HuH-7 (cell line): Measurements from ENCODE around the gene PDE7B.

ENCODE experiments used
- DNase-seq: peaks from one replicate; pipeline ENCODE4 v3.0.0; 2011; ENCODE audit warnings: low spot score

PDE7B gene

GRCh38 chr6:135937106-135937505 lies 85.6 kb downstream of the PDE7B start:
- DNase-seq, result no peak

- peak; percentile 29 for DNase-seq
Measured at GRCh38 chr6:135938576-135939207, 87.2 kb downstream of the PDE7B start.

GRCh38 chr6:135939208-135939591 lies 87.7 kb downstream of the PDE7B start:
- no peak for DNase-seq

GRCh38 chr6:135940616-135941167 lies 89.2 kb downstream of the PDE7B start:
- DNase-seq, result no peak

GRCh38 chr6:135941275-135942025 lies 89.9 kb downstream of the PDE7B start:
- no peak for DNase-seq

- DNase-seq, result no peak
Measured at GRCh38 chr6:135944120-135944519, 92.6 kb downstream of the PDE7B start.

GRCh38 chr6:135946674-135947073 lies 95.2 kb downstream of the PDE7B start:
- no peak for DNase-seq

GRCh38 chr6:135950669-135951068 lies 99.2 kb downstream of the PDE7B start:
- no peak for DNase-seq

- no peak for DNase-seq
Measured at GRCh38 chr6:135951169-135951568, 99.7 kb downstream of the PDE7B start.

- DNase-seq, result no peak
Measured at GRCh38 chr6:135953818-135954217, 102.3 kb downstream of the PDE7B start.

GRCh38 chr6:135955099-135955498 lies 103.6 kb downstream of the PDE7B start:
- DNase-seq, result no peak

- DNase-seq, result no peak
Measured at GRCh38 chr6:135962731-135963130, 111.2 kb downstream of the PDE7B start.

- no peak for DNase-seq
Measured at GRCh38 chr6:135970750-135971149, 119.2 kb downstream of the PDE7B start.

GRCh38 chr6:135971351-135971750 lies 119.8 kb downstream of the PDE7B start:
- no peak for DNase-seq

- no peak for DNase-seq
Measured at GRCh38 chr6:135972150-135972549, 120.6 kb downstream of the PDE7B start.

GRCh38 chr6:135972586-135972985 lies 121.1 kb downstream of the PDE7B start:
- no peak for DNase-seq

- DNase-seq, result no peak
Measured at GRCh38 chr6:135974426-135974825, 122.9 kb downstream of the PDE7B start.

GRCh38 chr6:135976585-135976984 lies 125.1 kb downstream of the PDE7B start:
- DNase-seq, result no peak

GRCh38 chr6:135983093-135983492 lies 131.6 kb downstream of the PDE7B start:
- DNase-seq, result no peak

GRCh38 chr6:135983718-135984343 lies 132.3 kb downstream of the PDE7B start:
- no peak for DNase-seq

GRCh38 chr6:135985471-135985870 lies 134.0 kb downstream of the PDE7B start:
- no peak for DNase-seq

- DNase-seq, result no peak
Measured at GRCh38 chr6:135987226-135987625, 135.7 kb downstream of the PDE7B start.

GRCh38 chr6:135990439-135990838 lies 138.9 kb downstream of the PDE7B start:
- DNase-seq, result no peak
